BLaER1 treated with 17β-estradiol and CSF1 and Interleukin-3, amounts not matched to agents 10 nM and 100 nM (cell line): Measurements from ENCODE around the gene ANXA1.
A peak's percentile ranks its signal among the peaks of the same experiment; 100 is the strongest.

Experiments used
- H3K27ac ChIP-seq, 11 experiments: shearing (Covaris generic); formaldehyde crosslinking; 2 replicates each; pipeline ENCODE4 v1.8.1; 2022
- H3K27me3 ChIP-seq, 11 experiments: shearing (Covaris generic); formaldehyde crosslinking; 2 replicates each; pipeline ENCODE4 v1.8.1; 2022
- H3K36me3 ChIP-seq, 11 experiments: shearing (Covaris generic); formaldehyde crosslinking; 2 replicates each; pipeline ENCODE4 v1.8.1; 2022
- H3K4me1 ChIP-seq, 10 experiments: shearing (Covaris generic); formaldehyde crosslinking; 2 replicates each; pipeline ENCODE4 v1.8.1; 2022
- H3K4me2 ChIP-seq, 11 experiments: shearing (Covaris generic); formaldehyde crosslinking; 2 replicates each; pipeline ENCODE4 v1.8.1; 2022
- H3K4me3 ChIP-seq, 10 experiments: shearing (Covaris generic); formaldehyde crosslinking; 2 replicates each; pipeline ENCODE4 v1.8.1; 2022
- H3K9ac ChIP-seq, 11 experiments: shearing (Covaris generic); formaldehyde crosslinking; 2 replicates each; pipeline ENCODE4 v1.8.1; 2022
- H3K9me3 ChIP-seq, 11 experiments: shearing (Covaris generic); formaldehyde crosslinking; replicated peaks in 1 of 11; 2 replicates each; pipeline ENCODE4 v1.8.1; 2022
- H4K20me1 ChIP-seq, 11 experiments: shearing (Covaris generic); formaldehyde crosslinking; 2 replicates each; pipeline ENCODE4 v1.8.1; 2022
- Cebpa-rat ChIP-seq, 11 experiments: shearing (Covaris generic); IDR thresholded peaks; 2 replicates each; pipeline ENCODE4 v1.8.1; 2022

The ANXA1 gene

GRCh38 chr9:73118898-73119554 is 32.6 kb upstream of the ANXA1 start:
- no peaks in the 10 kb centered on the region for H4K20me1 ChIP-seq
- H3K4me2 ChIP-seq: no peak overlapping the region
- no peaks in the 10 kb centered on the region for H3K9me3 ChIP-seq
- no peaks in the 10 kb centered on the region for H3K36me3 ChIP-seq
- no peak overlapping the region for H3K9ac ChIP-seq
- H3K4me3 ChIP-seq: no peak overlapping the region
- no peak overlapping the region for H3K27ac ChIP-seq
- TF ChIP-seq Cebpa-rat (IDR thresholded peaks at IDR 0.05): no peak
- H3K4me1 ChIP-seq: 0 out of 20 replicates have a peak, but pooled peaks cover 0 to 4% (median 0%) of the 10 kb centered on the region in 10 experiments
- no peaks in the 10 kb centered on the region for H3K27me3 ChIP-seq

GRCh38 chr9:73121375-73121935 is 30.2 kb upstream of the ANXA1 start:
- Histone ChIP-seq H3K9ac (no peak overlapping the region), H3K4me3 (no peak overlapping the region), H3K27me3 (no peaks in the 10 kb centered on the region), H3K36me3 (no peaks in the 10 kb centered on the region), H3K27ac (no peak overlapping the region), H3K4me2 (no peak overlapping the region), H4K20me1 (no peaks in the 10 kb centered on the region), H3K9me3 (no peaks in the 10 kb centered on the region), H3K4me1 (no peaks in the 10 kb centered on the region)
- no peak for TF ChIP-seq Cebpa-rat (IDR thresholded peaks at IDR 0.05)

GRCh38 chr9:73125651-73126050 is 26.0 kb upstream of the ANXA1 start:
- Histone ChIP-seq H3K9me3 (no peaks in the 10 kb centered on the region), H3K36me3 (no peaks in the 10 kb centered on the region), H3K4me2 (no peak overlapping the region), H3K4me1 (peaks cover 0 to 8% (median 0%) of the 10 kb centered on the region in 10 experiments; a peak in 4 of 20 replicates), H3K4me3 (no peak overlapping the region), H3K9ac (no peak overlapping the region), H4K20me1 (no peaks in the 10 kb centered on the region), H3K27me3 (no peaks in the 10 kb centered on the region), H3K27ac (no peak overlapping the region)
- no peak for TF ChIP-seq Cebpa-rat (IDR thresholded peaks at IDR 0.05)

GRCh38 chr9:73129941-73130685 is 21.6 kb upstream of the ANXA1 start:
- H3K4me1 ChIP-seq: peaks cover 4 to 35% (median 15%) of the 10 kb centered on the region in 10 experiments; a peak in 18 of 20 replicates

GRCh38 chr9:73131461-73131860 is 20.2 kb upstream of the ANXA1 start:
- Histone ChIP-seq H3K27ac (peak overlapping the region; percentile 54 to 96 (median 73); a peak in 17 of 22 replicates), H3K9me3 (no peaks in the 10 kb centered on the region), H3K4me1 (peaks cover 4 to 35% (median 15%) of the 10 kb centered on the region in 10 experiments; a peak in 18 of 20 replicates), H3K4me2 (peak overlapping the region; percentile 59 to 88 (median 69); a peak in 19 of 22 replicates), H3K9ac (peak overlapping the region in 4 of 11 experiments; percentile 79 to 90 (median 86); a peak in 7 of 22 replicates), H3K4me3 (peak overlapping the region in 5 of 10 experiments; percentile 58 to 65 (median 61); a peak in 6 of 20 replicates), H4K20me1 (no peaks in the 10 kb centered on the region), H3K27me3 (no peaks in the 10 kb centered on the region), H3K36me3 (no peaks in the 10 kb centered on the region)
- no peak for TF ChIP-seq Cebpa-rat (IDR thresholded peaks at IDR 0.05)

More at GRCh38 chr9:73129941-73130685, 21.6 kb upstream of the ANXA1 start:
- no peak for TF ChIP-seq Cebpa-rat (IDR thresholded peaks at IDR 0.05)
- Histone ChIP-seq H3K27me3 (no peaks in the 10 kb centered on the region), H3K27ac (no peak overlapping the region), H3K36me3 (no peaks in the 10 kb centered on the region), H3K9me3 (no peaks in the 10 kb centered on the region), H3K4me2 (peak overlapping the region in 2 of 11 experiments; percentile 8 to 32; a peak in 3 of 22 replicates), H4K20me1 (no peaks in the 10 kb centered on the region), H3K9ac (no peak overlapping the region), H3K4me3 (no peak overlapping the region)

- H3K36me3 ChIP-seq: no peaks in the 10 kb centered on the region
- peak overlapping the region; percentile 56 to 71 (median 62) for H3K4me3 ChIP-seq
- H4K20me1 ChIP-seq: no peaks in the 10 kb centered on the region
- no peaks in the 10 kb centered on the region for H3K9me3 ChIP-seq
- peak overlapping the region; percentile 59 to 88 (median 69) for H3K4me2 ChIP-seq
- H3K27ac ChIP-seq: peak overlapping the region; percentile 54 to 96 (median 73); a peak in 21 of 22 replicates
- H3K27me3 ChIP-seq: no peaks in the 10 kb centered on the region
- H3K9ac ChIP-seq: peak overlapping the region; percentile 64 to 90 (median 77)
- peaks cover 4 to 35% (median 15%) of the 10 kb centered on the region in 10 experiments; a peak in 18 of 20 replicates for H3K4me1 ChIP-seq
- no peak for TF ChIP-seq Cebpa-rat (IDR thresholded peaks at IDR 0.05)
Measured at GRCh38 chr9:73132034-73132776, 19.5 kb upstream of the ANXA1 start.

- peaks cover 4 to 43% (median 15%) of the 10 kb centered on the region in 10 experiments; a peak in 18 of 20 replicates for H3K4me1 ChIP-seq
- peak overlapping the region in 10 of 11 experiments; percentile 64 to 90 (median 77); a peak in 17 of 22 replicates for H3K9ac ChIP-seq
- peak overlapping the region in 9 of 10 experiments; percentile 56 to 71 (median 62); a peak in 14 of 20 replicates for H3K4me3 ChIP-seq
- no peaks in the 10 kb centered on the region for H4K20me1 ChIP-seq
- H3K36me3 ChIP-seq: no peaks in the 10 kb centered on the region
- H3K4me2 ChIP-seq: peak overlapping the region; percentile 59 to 88 (median 69); a peak in 21 of 22 replicates
- H3K27me3 ChIP-seq: no peaks in the 10 kb centered on the region
- H3K9me3 ChIP-seq: no peaks in the 10 kb centered on the region
- peak overlapping the region; percentile 54 to 96 (median 73); a peak in 19 of 22 replicates for H3K27ac ChIP-seq
- no peak for TF ChIP-seq Cebpa-rat (IDR thresholded peaks at IDR 0.05)
Measured at GRCh38 chr9:73133022-73133651, 18.5 kb upstream of the ANXA1 start.

GRCh38 chr9:73133921-73134407 is 17.7 kb upstream of the ANXA1 start:
- H3K27ac ChIP-seq: 0 out of 22 replicates have a peak overlapping the region, but pooled peaks of 1 of the 11 experiments have one; percentile 88
- peaks cover 4 to 51% (median 15%) of the 10 kb centered on the region in 10 experiments; a peak in 18 of 20 replicates for H3K4me1 ChIP-seq
- no peak overlapping the region for H3K4me3 ChIP-seq
- no peaks in the 10 kb centered on the region for H3K9me3 ChIP-seq
- no peaks in the 10 kb centered on the region for H3K36me3 ChIP-seq
- no peaks in the 10 kb centered on the region for H4K20me1 ChIP-seq
- no peak for TF ChIP-seq Cebpa-rat (IDR thresholded peaks at IDR 0.05)
- no peaks in the 10 kb centered on the region for H3K27me3 ChIP-seq
- peak overlapping the region in 4 of 11 experiments; percentile 59 to 81 (median 63); a peak in 6 of 22 replicates for H3K4me2 ChIP-seq
- H3K9ac ChIP-seq: no peak overlapping the region
